HG02938 (cell line): ENCODE data around the gene SETDB2.
A peak's percentile ranks its signal among the peaks of the same experiment; 100 is the strongest.
"Not testable (repeated sequence)": the region's sequence is repeated elsewhere in the genome, so short reads cannot be mapped to it uniquely, and the experiment has no call there.

Source experiments
- ATAC-seq: cut with Tn5 transposase; IDR thresholded peaks from one replicate; pipeline ENCODE4 v1.9.1; 2021; ENCODE audit warnings: mild to moderate bottlenecking, moderate library complexity; ENCODE audit not compliant: unreplicated experiment

SETDB2 gene

DNA sequence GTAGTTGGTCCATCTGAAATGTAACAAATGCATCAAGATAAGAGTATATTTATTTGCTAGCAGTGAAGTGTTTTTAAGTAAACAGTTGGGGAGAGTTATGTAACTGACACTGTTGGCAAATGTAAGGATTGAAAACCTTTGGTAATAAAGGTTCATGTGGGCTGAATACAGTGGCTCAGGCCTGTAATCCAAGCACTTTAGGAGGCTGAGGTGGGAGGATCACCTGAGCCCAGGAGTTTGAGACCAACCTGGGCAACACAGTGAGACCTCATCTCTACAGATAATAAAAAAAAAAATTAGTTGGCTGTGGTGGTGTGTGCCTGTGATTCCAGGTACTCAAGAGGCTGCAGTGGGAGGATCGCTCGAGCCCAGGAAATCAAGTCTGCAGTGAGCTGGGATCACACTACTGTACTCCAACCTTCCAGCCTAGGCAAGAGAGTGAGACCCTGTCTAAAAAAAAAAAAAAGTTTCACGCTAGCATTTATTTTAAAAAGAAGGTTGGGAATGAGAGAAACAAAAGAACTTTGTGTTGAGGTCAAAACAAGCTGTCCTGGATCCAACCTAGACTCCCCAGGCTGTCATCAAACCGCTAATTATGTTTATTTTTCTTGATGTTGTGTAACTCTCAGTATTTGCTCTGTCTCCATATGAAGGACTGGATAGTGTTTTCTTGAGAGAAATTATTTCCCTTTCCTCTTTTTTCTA, 20.7 kb downstream of the SETDB2 start:
- no peak for ATAC-seq

DNA sequence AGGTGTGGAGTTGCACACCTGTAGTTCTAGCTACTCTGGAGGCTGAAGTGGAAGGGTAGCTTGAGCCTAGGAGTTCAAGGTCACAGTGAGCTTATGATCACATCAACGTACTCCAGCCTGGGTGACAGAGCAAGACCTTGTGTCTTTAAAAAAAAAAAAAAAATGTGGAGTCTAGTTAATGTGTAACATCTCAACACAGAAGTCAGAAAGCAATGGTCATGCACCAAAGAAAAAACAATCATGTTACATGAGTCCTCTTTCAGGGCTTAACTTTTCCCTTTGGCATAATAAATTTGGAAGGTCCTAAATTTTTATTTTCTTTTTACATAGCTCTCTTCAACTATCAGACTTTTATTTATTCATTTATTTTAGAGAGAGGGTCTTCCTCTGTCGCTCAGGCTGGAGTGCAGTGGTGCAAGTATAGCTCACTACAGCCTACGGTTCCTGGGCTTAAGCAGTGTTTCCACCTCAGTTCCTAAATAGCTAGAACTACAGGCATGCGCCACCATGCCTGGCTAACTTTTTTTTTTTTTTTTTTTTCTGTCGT, 22.3 kb downstream of the SETDB2 start:
- no peak for ATAC-seq

DNA sequence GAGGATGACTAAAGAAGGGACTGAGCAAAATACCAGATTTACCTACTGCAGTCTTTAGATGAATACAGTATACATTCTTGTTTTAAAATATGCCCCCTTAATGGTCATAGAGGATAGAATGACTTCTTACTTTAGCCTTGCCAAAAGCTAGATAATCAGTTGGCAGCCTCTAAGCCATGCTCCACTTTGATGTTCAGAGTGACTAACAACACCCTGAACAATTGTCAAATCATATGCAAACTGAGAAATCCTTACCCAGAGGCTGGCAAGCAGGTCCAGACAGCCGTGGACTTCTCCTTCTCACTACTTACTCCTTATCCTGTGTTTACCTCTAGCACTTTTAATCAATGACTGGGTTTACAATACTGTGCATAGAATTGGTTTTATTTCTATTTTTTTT, 28.1 kb downstream of the SETDB2 start:
- no peak for ATAC-seq

DNA sequence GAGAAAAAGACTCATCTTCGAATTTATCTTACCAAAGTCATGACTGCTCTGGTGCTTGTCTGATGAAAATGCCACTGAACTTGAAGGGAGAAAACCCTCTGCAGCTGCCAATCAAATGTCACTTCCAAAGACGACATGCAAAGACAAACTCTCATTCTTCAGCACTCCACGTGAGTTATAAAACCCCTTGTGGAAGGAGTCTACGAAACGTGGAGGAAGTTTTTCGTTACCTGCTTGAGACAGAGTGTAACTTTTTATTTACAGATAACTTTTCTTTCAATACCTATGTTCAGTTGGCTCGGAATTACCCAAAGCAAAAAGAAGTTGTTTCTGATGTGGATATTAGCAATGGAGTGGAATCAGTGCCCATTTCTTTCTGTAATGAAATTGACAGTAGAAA, 32.5 kb downstream of the SETDB2 start:
- ATAC-seq, result no peak

DNA sequence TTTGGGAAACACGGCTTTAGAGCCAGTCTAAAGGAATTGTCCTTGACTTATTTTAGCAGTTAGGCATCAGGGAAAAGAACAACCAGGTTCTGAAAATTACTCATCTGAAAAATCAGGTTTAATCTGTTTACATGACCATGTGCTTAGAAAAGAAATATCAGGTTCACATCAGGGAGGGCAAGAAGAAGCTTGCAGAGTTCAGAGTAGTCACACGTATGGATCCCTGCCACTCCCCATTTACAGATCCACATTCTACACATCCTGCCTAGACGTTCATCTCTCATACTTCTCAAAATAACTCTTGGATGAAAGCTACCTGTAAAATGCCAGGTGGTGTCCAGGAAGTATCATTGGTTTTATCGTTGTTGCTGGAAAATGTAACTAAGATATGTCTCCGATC, 37.7 kb downstream of the SETDB2 start:
- no peak for ATAC-seq

DNA sequence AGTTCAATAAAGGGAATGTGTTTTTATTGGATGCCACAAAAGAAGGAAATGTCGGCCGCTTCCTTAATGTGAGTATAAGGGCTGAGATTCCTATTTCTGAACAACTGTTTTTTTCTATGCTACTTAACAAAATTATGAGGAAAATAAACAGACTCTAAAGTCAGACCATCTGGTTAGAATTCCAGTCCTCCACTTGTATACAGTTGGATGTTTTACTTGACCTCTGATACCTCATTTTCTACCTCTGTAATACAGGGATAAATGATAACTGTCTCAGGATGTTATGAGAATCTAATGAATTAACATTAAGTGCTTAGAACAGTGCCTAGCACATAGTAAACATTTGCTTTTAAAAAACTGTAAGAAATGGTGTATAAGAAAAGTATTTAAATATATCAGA, 44.5 kb downstream of the SETDB2 start:
- ATAC-seq, result no peak

DNA sequence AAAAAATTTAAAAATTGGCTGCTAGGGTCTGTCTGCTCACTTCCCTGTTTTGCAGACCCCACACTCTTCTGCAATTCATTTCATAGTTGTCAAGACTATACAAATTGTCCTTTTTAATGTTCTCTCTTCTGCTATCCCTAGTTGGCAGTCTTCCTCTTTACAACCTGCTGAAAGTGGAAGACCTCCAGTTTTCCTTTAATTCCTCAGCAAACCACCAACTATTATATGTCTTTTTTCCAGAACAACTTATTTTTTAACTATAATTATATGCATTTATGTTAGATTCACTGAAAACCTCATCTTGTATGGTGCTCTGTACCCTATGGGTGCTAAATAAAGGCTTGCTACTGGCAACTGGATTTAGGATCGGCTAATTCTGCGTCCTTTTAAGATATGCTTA, 50.6 kb downstream of the SETDB2 start:
- no peak for ATAC-seq

DNA sequence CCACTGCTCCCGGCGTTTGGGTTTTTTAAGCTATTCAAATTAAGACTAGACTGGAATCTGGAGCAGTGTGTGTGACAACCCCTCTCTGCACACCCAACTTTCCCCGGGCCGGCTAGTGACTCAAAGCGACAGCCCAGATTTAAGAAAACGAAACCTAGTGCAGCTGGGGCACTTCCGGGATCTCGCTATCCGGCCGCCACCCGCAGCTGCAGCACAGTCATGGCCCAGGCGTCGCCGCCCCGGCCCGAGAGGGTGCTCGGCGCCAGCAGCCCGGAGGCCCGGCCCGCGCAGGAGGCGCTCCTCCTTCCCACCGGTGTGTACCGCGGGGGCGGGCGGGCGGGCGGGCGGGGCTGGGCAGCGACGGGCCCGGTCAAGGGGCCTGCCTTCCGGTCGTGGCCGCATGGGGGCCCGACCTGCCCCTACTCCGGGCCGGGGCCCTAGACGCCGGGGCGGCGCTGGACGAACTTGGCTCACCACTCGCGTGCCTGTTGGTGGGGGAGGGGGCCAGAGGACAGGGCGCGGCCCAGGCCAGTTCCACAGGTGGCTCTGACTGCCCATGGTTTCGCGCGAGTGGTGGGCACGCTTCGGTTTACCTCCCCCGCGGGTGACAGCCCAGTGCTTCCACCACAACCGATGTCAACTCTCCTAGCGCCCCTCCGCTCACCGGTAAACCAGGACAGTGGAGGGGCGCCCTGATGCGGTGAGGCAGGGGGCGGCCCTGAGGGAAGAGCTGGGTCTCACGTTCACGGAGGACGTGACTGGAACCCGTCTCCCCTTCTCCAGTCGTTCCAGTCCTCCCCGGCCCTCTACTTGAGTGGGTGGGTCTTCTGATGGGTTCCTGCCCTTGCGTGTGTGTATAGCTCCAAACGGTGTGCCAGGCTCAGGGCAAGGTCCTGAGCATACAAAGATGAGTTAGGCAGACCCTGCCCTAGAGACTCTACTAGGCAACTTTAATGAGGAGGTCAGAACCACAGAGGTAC, 52.0 kb downstream of the SETDB2 start, which contains the start of gene PHF11:
PHF11 (plus strand) TSS at position 171 of the 980 bp plus-strand sequence; CDS start at position 220, 49 bp downstream.
- peak; percentile 80 for ATAC-seq

DNA sequence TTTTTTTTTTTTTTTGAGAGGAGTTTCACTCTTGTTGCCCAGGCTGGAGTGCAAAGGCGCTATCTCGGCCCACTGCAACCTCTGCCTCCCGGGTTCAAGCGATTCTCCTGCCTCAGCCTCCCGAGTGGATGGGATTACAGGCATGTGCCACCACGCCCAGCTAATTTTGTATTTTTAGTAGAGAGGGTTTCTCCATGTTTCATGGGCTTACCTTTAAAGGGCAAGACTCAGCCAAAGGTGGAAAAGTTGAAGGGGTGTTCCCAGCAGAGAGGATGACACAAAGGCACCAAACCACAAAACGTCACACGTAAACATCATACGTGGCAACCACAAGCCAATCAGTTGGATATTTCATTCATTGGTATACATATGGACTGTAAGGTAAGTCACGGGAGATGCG, 52.8 kb downstream of the SETDB2 start:
- not testable (repeated sequence) for ATAC-seq

DNA sequence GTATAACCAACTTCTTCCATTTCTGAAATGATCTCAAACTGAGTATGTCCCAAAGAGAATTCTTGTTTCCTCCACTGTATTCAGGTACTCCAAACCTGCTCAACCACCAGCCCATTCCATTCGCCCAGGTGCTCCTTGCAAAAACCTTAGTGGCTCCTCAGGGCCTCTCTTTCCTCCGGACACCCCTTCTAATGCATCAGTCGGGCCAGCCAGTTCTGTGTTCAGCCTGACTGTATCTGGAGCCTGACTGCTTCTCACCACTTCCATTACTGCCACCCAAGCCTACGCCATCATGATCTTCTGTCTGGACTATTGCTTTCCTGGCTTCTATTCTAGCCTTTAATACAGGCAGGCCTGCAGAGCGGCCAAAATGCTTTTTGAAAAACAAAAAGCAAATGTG, 53.2 kb downstream of the SETDB2 start:
- no peak for ATAC-seq

DNA sequence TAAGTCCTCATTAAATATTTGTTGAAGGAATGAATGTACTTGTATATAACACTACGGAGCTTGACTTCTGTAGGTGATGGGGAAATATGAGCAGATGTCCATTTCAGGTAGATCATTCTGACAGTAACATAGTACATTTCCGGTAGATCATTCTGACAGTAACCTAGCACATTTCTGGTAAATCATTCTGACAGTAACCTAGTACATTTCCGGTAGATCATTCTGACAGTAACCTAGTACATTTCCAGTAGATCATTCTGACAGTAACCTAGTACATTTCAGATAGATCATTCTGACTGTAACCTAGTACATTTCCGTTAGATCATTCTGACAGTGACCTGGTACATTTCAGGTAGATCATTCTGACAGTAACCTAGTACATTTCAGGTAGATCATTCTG, 54.1 kb downstream of the SETDB2 start:
- no peak for ATAC-seq

DNA sequence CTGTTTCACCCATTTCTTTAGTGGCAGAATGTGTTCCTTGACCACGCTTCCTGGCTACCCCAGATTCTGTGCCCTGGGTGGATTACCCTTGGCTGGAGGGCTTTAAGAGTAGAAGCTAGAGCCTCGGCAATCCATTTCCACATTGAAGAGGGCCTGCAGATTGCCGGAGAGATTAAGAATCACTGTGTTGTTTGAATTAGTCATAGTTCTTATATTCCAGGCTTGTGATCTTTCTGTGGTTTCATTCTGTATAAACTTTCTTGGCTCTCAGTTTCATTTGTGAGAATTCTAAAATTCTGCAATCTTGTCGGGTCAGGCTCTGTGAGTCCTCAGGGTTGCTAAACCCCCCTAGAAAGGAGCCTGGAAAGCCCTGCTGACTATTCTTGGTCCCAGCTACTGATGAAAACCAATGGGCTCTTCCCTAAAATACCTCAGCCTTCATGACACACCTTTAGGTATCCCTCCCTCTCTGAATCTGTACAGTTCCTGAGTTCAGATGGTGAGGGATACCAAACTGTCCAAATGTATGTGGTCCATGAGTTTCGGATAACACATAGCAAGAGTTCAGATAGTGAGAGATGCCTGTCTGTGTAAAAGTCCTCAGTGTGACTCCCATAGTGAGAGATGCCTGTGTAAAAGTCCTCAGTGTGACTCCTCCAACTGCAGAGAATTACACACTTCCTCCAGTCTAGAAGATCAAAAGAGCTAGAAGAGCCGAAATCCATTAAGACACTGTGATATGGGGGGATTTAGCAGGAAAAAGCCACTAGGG, 56.0 kb downstream of the SETDB2 start:
- ATAC-seq, result no peak

DNA sequence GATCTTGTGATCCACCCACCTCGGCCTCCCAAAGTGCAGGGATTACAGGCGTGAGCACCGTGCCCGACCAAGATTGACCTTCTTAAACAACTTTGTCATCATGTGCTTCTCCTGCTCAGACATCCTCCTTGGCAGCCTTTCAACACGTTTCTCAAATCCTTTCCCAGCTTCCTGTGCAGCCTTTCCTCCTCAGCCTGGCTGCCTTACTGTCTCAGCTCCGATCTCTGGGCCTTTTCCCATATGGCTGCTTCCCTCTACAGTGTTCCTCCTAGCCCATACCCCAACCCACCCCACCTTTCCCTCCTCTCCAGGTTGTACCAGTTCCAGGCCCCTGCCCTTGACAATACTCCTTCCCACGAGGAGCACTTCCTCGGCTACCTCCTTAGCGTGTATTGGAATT, 58.9 kb downstream of the SETDB2 start:
- no peak for ATAC-seq

DNA sequence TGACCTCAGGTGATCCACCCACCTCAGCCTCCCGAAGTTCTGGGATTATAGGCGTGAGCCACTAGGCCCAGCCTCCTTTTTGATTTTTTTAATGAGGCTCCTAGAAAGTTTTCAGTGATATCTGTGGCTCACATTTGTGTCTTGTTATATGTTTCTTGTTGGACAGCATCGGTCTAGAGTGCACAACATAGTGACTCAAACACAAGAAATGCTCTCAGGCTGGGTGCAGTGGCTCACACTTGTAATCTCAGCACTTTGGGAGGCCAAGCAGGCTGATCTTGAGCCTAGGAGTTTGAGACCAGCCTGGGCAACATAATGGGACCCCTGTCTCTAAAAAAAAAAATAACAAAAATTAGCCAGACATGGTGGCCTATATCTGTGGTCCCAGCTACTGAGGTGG, 59.9 kb downstream of the SETDB2 start:
- no peak for ATAC-seq

DNA sequence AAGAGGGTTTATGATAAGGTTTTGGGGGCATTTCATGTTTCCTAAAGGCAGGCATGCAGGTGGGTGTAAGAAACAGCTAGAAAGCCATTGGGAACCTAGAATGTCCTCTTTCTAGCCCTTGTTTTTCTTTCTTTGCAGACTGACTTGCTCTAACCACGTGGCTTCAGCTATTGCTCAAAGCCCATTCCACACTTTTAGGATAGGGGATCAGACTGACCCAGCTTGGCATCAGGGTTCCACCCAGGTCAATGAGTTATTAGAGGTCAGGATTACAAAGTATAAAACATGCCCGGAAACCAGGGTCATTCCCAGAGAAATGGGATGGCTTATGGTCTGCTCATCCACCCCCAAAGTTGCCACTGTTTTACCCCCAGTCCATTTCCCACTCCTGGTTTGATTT, 68.5 kb downstream of the SETDB2 start:
- ATAC-seq, result no peak

DNA sequence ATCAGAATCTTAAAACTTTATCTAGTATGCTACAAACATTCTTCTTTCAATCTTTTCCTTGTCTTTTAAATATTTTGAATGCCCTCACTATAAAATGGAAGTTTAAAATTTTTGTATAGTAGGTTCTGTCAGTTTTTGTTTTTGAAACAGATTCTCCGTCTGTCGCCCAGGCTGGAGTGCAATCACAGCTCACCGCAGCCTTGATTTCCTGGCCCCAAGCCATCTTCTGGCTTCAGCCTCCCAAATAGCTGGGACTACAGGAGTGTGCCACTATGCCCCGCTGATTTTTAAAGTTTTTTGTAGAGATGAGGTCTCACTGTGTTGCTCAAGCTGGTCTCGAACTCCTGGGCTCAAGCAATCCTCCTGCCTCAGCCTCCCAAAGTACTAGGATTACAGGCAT, 72.4 kb downstream of the SETDB2 start:
- no peak for ATAC-seq

DNA sequence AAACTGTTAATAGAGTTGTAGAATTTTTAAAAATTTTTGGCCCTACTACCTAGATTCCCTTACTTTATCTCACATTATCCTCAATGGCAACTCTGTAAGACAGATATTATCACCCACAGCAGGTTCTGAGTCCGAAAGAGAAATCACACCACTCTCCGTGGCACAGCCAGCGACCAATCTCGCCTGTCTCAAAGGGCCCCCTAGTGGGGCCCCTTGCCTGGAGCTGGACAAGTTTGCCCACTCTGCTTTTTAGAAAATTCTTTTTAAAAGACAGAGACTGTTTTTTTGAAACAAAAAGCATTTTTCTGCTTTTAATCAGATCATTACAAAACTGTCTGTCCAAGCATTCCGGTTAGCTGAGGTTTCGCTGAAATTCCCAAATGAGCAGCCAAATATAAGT, 73.4 kb downstream of the SETDB2 start:
- no peak for ATAC-seq

DNA sequence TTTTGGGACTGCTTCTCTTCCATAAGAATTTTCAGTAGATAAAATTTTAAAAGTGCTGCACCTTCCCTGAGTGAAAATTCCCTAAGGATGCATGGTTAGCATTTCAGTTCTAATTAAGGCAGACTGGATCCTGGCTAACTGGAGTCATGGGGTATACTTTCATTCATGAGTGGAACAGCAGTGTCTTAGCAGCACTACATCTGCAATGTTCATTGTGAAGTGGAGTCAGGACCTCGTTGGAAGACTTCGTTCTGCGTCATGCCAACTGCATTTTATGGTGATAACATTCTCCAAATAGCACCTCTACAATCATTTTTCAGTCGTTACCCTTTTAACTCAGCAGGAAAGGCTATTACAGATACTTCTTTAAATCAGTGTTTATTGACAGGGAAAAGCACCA, 77.2 kb downstream of the SETDB2 start:
- no peak for ATAC-seq

DNA sequence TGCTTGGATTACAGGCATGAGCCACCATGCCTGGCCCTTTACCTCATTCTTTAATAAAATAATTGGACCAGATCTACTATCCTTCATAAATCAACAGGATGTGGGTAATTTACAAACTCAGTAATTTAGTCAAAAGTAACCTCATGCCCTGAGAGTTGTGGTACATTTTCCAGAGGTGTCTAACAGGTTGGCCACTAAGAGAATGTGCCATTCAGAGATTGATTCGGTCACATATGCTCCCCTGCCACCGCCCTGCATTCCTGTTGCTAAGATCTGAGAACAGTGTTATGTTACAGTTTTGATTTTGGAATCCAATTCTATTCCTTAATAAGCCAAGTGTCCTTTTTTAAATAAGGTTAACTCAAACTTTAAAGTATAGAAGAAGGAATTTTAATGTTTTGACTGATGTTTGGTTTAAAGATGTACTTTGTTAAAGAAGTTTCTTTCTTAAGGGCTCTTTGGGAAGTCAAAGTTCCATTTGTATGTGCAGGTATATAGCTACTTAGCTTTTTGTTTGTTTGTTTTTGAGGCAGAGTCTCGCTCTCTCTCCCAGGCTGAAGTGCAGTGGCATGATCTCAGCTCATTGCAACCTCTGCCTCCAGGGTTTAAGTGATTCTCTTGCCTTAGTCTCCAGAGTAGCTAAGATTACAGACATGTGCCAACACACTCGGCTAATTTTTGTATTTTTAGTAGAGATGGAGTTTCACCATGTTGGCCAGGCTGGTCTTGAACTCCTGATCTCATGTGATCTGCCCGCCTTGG, 80.8 kb downstream of the SETDB2 start:
- ATAC-seq, result no peak

DNA sequence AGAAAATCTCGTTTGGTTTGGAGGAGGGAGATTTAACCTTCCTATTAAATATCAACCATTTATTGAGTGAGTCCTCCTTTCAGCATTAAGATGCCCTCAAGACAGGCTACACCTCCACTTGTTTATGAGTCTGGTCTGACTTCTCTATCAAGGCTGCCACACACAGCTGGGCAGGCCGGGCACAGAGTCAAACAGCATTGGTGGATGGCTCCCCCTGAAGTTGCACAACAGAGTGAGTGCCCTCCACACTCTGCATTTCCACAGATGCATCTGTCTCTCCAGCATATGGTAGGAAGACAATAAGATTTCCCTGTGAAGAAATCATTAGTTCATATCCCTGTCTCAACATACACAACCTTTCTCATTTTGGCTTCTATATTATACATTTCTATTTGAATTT, 83.0 kb downstream of the SETDB2 start:
- ATAC-seq, result no peak
